Right ventricle myocardium inferior (tissue), 1 donor: Measurements from ENCODE around the gene DDC. TPM values are rescaled to one million over a fixed set of nuclear protein-coding genes. Genes with fewer than 3 reads are reported as not detected.
A peak's percentile ranks its signal among the peaks of the same experiment; 100 is the strongest.

Source experiments
- ATAC-seq: fragments of 200-7000 bp; cut with Tn5 transposase; one replicate; pipeline ENCODE4 v1.9.1; 2020; ENCODE audit warnings: mild to moderate bottlenecking, moderate library complexity
- DNase-seq: peaks from one replicate; pipeline ENCODE4 v3.0.0; 2021; ENCODE audit errors: missing footprints
- intact Hi-C: fragments of 100-400 bp; cut with DNase I; formaldehyde crosslinking; loops from one replicate; pipeline ENCODE4 v1.11.0; 2022
- total RNA-seq: library from RNA; stranded (reverse); fragmentation: NEBNext Ultra II Directional; extraction: Animal tissue kit (Norgen Biotek cat#: 25700); gene quantifications from one replicate; pipeline ENCODE4 v1.2.1, GENCODE V29; 2021
- donor health status: DM: no; HTN: yes; CAD: no; lungs with severe emphysema.

The DDC gene
- total RNA-seq, 1 donor from 2014 or later, result not detected

DNA sequence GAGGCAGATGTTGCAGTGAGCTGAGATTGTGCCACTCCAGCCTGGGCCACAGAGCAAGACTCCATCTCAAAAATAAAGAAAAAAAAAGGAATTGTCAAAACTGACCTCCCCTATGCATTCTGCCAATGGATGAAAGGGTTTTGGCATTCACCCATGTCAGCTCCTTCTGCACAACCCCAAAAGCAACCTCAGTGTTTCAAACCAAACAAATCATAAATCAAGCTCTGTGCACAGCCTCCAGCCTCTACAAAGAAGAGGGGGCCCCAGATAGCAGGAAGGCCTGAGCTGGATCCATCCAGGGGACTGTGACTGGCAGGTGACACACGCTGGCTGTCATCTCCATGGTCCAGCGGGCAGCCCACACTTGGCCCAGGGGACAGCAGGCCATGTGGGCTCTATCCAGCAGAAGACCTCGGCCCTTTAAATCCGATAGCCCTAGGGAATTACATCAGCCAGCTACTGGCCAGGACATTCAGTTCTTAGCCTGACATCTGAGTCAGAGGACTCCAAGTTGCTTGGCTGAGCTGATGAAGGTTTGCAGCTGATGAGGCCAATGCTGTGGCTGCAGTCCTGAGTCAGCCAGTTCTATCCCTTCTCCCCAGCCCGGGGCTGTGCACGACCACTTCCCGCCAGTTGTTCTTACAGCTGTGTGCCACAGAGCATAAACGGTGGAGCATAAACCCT lies 63.1 kb downstream of the DDC start:
- ATAC-seq, result peak; percentile 93
- DNase-seq, result peak; percentile 86
- intact Hi-C loops, result loop anchor here (1.0 to 2.0 kb wide), 2 partner anchors 33 to 169 kb away; no protein-coding TSS in a partner anchor

DNA sequence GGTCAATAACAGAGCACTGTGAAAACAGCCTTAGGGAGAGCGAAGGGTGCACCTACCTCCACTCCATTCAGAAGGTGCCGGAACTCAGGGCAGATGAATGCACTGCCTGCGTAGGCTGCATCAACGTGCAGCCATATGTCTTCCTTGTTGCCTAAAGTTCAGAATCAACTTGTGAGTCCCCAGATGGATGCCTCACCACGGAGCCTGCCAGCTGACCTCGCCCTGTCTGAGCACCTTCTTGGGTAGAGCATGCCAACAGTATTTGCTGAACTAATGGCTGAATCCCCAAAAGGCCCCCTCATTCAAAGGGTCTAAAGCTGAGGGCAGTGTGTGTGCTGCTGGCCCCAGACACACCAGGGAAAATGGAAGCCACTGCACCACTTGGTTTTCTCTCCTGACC lies 66.1 kb downstream of the DDC start:
- intact Hi-C loops, result no loop called here
- ATAC-seq (no peak), DNase-seq (no peak)

DNA sequence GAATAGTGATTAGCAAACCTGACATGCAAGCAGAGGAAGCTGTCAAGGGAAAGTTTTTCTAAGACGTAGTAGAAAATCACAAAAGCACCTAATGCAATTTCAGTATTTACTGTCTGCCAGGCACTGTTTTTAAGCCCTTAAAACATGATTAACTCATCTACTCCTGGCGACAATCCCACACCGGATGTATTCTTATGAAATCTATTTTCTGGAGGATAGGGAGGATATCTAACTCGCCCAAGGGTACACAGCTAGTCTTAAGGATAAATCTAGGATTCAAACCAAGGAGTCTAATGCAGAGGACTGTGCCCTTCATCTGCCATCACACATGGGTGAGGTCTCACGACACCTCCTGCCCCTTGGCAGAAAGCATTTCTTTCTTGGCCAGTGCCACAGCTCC lies 67.2 kb downstream of the DDC start:
- no peak for ATAC-seq
- no peak for DNase-seq
- intact Hi-C loops, result no loop called here

DNA sequence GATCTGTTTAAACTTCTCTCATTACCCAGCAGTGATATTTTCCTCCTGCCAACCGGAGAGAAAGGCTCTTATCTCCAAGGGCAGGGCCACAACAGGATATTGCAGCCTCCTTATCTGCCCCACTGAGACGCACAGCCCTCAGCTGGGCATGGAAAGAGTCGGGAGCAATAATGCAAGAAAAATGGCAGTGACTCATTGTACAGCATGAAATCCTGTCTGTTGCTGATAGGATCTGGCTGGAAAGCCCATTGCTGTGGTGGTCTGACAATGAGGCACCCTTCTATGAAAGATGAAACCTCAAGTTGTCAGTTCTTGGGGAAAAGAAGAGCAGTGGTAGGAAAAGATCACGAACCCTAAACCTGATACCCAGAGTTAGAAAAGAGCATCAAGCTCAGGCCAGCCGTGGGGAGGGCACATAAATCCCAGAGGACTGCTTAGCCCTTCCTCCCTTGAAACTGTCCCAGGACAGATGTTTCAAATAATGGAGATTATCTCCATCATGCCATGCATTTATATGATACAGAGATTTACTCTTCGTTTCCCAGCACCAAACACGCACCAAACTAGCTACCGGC lies 68.0 kb downstream of the DDC start:
- intact Hi-C loops, result no loop called here
- peak; percentile 32 for ATAC-seq
- DNase-seq, result no peak

DNA sequence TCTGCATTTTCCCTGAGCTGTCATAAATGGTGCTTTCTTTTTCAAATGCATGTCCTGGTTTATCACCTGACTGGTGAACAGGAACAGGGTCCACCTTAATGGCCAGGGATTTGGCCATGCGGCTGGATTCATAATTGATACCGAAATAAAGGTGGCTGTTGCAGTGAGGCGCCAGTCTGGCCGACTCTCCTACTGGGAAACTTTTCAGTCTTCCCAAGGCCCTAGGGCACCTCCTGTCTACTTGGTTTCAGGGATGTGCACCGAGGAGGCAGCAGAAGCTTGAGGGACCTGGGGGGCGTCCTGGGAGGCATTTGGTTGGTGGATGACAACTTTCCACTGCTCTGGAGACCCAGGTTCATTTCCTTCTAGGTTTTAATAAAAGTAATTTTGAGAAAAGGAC lies 68.6 kb downstream of the DDC start:
- no peak for DNase-seq
- ATAC-seq, result no peak
- intact Hi-C loops, result no loop called here

DNA sequence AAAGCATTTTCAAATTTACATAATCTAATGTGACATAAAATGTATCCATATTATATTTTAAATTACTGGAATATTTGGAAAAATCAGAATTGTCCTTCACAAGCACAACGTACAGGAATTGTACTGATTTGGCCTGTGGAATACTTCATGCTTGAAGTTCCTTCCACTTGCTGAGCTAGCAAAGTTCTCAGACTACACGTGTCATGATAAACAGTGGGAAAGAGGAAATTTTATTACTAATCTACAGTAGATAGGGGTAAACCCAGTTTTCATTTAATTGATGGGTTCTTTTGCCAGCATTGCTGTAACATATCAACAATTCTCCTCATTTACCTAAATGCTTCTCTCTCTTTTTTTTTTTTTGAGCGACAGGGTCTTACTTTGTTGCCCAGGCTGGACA lies 69.5 kb downstream of the DDC start:
- no peak for ATAC-seq
- DNase-seq, result no peak
- intact Hi-C loops, result no loop called here

DNA sequence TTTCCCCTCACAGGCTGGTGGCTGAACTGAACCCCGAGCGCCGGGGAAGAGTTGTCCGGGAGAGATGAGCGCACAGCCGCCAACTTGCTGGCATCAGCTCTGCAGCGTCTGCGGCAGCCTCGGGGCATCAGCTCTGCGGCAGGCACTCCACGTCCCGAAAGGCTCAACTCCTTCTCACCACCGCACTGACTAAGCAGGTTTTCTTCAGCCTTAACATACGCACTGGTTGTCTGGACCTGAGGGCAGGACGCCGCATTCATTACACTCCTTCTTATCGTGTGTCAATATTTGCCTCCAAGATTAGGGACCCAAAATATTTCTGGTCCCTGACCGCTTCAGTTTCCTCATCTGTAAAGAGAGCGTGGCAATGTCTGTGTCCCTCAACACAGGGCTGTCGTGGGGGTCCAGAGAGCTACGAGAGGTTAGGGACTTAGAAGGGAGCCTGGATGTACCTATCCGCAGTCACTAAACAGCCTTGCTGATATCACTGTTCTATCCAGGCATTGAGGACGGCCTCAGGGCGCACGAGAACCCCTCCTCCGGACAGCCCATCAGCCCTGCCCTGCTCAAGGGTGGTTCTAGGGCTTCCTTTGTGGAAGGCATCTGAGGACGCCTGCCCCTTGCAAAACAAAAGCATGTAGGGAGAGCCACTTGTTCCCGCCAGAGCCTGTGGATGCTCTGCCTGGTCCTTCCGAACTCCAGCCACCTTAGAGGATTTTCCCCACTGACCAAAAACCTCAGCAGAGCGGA lies 72.3 kb downstream of the DDC start:
- DNase-seq (no peak), ATAC-seq (no peak)
- intact Hi-C loops, result no loop called here

DNA sequence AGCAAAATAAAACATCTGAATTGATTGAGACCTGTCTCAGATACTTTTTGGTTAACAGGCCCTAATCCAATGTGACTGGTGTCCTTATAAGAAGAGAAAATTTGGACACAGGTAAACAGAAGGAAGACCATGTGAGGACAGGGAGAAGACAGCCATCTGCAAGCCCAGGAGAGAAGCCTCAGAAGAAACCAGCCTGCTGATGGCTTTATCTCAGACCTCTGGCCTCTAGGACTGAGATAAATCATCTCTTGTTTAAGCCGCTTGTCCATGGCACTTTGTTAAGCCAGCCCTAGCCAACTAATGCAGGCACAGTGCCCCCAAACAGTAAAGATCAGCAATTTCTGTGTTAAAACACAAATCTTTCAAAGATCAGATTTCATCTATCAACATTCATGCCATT lies 73.3 kb downstream of the DDC start:
- DNase-seq (no peak), ATAC-seq (no peak)
- intact Hi-C loops, result no loop called here

DNA sequence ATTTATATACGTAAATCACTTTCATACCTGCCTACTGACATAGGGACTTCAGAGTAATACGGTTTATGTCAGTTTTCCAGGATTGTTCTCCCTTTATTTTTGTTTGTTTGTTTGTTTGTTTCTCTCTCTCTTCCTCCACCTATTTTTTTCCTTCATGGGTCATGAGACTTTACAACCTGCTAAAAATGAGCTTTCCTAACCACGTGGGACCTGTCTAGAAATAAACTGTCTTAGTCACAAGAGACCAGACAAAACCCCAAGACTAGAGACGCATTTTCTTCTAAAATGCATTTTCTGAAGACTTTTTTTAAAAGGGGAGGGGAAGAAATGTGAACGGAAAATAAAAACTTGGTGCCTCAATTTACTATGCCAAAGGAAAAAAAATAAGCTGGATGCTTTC lies 74.0 kb downstream of the DDC start:
- intact Hi-C loops, result no loop called here
- ATAC-seq (no peak), DNase-seq (no peak)

DNA sequence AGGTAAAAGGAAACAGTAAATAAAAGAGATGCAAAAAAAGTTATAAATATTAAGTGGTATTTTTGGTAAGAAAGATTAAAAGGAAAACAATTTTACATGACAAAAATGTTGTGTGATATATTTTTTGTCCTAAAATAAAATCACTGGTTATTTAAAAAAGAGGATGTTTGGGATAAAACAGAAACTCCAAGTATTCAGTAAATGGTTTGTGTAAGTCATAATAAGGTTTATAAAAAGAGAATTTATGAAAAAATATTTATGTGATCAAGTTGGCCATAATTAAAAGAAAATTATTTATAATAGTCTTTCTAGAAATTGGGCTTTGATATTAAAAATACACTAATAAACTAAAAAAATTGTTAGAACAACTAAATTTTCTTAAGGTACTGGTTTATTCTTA lies 76.8 kb downstream of the DDC start:
- intact Hi-C loops, result no loop called here
- ATAC-seq (no peak), DNase-seq (no peak)

DNA sequence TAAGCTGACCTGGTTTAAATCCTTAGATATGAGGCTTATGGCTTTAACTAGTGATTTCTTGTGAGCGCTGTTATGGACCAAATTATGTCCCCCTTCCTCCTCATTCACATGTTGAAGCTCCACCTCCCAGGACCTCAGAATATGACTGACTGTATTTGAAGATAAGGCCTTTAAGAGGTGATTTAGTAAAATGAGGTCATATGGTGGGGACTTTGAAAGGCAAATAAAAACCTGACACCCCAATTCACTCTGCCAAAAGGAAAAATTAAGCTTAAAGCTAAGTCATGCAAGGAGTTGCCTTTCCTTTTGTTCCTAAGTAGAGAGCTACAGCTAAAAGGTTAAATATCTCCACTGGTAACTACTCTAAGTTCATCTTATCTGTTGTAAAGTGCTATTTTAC lies 78.7 kb downstream of the DDC start:
- intact Hi-C loops, result no loop called here
- ATAC-seq (no peak), DNase-seq (no peak)

DNA sequence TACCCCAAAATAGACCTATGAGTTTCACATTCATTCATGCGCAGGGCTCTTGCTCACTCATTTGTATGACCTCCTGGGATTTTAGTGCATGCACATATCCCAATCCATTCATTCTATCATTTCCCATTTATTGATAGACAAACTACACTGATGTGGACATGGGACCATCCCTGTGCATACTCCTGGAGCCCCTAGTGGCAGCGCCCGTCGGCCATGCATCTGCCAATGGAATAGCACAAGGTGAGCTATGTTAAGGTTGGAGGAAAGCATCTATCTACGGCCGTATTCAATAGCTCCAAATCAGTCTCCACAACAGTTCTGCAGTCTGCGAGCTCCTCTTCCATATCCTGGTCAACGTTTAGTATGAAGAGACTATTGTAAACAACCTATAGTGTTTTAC lies 83.3 kb downstream of the DDC start:
- intact Hi-C loops, result no loop called here
- no peak for ATAC-seq
- DNase-seq, result no peak

DNA sequence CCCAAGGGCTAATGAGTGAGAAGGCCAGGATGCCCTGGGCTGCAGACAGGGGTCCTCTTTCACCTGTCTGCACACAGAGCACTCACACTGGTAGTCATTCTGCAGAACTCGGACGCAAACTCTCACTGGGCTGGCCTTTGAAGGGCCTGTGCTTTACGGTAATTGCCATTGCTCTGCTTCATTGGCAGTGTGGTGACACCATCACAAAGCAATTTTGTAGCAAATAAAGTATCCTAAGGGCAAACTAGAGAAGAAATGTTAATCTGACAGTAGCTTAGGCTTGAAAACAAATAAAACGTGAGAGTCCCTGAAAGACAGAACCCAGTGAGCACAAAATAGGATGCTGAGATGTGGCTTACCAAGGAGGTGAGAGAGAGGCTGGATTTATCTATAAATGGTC lies 84.4 kb downstream of the DDC start:
- ATAC-seq (no peak), DNase-seq (no peak)
- intact Hi-C loops, result no loop called here

DNA sequence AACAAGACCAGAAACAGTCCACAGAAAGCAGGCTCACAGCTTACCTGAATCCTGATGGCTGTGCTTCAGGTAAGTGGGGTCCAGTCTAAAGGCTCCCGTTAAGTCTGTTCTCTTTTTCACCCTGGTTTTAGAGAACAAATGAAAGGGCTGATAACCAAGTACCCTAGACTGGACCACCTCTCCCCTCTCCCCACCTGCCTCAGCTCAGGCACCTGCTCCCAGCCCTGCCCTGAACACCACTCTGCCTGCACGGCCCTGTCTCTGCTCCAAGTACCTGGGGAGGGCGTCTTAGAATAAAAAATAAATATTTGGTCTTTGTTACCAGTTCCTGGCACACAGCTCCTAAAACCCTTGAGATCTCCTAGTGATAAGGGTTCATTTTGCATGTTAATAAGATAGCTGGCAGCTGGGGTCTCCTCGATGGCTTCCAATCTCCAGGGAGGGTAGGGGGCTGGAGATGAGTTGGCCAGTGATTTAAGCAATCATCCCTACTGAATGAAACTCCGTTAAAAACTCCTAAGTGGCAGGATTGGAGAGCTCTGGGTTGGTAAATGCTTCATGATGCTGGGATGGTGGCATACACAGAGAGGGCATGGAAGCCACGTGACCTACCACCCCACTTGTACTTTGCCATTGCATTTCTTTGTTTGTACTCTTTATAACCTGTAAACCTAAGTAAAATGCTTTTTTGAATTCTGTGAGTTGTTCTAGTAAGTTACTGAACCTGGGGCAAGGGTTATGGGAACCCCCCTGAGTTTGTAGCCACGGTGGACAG lies 85.3 kb downstream of the DDC start:
- ATAC-seq (no peak), DNase-seq (no peak)
- intact Hi-C loops, result no loop called here

DNA sequence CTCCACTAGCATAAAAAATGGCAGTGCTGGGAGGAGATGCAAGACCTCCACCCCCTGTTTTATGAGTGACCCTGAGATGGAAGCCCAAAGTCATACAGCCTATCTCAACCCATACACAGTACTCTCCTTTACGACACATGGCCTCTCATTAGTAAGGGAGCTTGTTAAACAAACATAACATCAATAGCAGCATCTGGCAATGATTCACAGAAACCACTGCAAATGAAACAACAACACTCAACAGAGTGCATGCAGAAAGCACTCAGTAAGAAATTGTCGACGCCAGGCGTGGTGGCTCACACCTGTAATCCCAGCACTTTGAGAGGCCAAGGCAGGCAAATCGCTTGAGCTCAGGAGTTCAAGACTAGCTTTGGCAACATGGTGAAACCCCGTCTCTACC lies 87.6 kb downstream of the DDC start:
- no peak for ATAC-seq
- intact Hi-C loops, result no loop called here
- DNase-seq, result no peak

DNA sequence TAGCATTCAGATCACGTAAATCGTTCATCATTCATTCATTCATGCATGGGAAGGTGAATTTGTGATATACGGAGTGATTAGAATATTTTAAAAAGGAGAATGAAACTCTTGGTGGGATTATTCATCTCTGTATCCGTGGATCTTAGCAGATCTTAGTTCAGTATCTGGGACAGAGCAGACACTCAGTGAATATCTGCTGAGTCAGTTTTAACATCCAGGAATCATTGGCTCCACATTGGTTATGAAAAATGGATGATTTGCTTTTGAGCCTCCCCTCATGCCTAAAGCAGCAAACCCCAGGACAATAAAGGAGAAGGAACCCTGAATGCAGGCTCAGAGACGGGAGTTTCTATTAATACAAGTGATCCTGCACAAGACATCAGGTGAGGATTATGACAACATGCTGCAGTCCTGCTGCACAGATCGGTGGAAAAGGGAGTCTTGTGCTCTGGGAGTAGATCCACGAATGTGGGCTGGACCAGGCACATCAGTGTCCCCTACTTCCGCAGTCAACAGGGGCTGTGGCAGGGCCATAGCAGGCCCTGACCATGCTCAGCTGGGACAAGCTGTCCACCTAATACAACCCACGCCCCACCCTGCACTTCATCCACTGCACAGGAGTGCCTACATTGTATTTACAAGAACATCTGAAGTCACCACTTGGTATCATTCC lies 88.1 kb downstream of the DDC start:
- ATAC-seq, result no peak
- DNase-seq, result no peak
- intact Hi-C loops, result no loop called here

DNA sequence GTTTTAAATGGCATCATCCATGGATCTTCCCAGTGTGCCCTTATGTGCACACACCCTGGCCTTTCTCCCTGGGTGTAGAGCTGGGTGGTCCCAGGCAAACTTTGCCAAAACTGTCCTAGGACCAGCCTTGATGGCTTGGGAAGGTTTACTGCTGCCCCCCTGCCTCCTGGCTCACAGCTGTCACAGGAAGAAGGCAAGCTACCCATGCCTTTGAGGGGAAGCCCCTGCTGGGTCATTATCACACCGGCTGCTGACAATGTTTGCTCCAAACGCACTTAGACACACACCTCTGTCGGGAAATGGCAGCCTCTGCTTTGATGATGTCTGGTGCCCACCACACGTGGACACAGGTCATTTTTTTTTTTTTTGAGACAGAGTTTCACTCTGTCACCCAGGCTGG lies 89.9 kb downstream of the DDC start:
- intact Hi-C loops, result no loop called here

DNA sequence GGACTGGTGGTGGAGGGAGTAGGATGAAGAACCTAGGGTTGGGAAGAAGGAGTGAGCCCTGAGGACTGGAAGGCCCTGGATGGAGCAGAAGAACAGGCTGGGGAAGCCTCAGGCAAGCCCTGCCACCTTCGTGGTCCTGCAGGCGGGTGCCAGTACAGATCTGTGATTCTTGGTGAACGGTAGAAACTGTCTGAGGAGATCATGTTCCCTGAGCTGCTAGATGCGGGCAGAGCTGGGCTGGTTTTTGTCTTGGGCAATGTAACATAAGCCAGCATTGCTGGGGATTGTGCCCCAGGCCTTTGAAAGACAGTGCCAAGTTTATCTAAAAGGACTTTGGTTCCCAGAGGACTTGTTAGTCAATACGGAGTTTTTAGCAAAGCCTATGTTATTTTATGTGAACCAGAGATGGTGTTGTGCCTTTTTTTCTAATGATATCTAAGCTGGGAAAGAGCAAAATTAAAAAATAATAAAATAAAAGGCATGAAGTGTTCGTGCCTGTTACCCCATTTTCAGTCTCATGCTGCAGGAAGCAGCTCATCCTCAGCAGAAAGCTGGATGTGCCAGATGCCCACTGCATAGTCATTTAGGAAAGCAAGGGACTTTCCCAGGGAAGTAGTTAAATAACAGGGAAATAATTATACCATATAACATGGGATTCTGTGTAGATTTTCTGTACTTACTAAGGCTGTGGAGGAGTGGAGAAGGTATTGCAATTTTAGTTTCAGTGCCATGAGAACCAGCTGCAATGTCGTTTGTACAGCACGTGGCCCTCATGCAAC lies 90.6 kb downstream of the DDC start:
- intact Hi-C loops, result no loop called here
- DNase-seq, result no peak
- ATAC-seq, result no peak

More for the DNA sequence above, 89.9 kb downstream of the DDC start:
- DNase-seq (no peak), ATAC-seq (no peak)
